ENCODE results near the gene ARIH2. TPM values are rescaled to one million over a fixed set of nuclear protein-coding genes. Genes with fewer than 3 reads are reported as not detected.

Gene ARIH2
- total RNA-seq, 1 donor from 2014 or later, result 128 TPM

DNA sequence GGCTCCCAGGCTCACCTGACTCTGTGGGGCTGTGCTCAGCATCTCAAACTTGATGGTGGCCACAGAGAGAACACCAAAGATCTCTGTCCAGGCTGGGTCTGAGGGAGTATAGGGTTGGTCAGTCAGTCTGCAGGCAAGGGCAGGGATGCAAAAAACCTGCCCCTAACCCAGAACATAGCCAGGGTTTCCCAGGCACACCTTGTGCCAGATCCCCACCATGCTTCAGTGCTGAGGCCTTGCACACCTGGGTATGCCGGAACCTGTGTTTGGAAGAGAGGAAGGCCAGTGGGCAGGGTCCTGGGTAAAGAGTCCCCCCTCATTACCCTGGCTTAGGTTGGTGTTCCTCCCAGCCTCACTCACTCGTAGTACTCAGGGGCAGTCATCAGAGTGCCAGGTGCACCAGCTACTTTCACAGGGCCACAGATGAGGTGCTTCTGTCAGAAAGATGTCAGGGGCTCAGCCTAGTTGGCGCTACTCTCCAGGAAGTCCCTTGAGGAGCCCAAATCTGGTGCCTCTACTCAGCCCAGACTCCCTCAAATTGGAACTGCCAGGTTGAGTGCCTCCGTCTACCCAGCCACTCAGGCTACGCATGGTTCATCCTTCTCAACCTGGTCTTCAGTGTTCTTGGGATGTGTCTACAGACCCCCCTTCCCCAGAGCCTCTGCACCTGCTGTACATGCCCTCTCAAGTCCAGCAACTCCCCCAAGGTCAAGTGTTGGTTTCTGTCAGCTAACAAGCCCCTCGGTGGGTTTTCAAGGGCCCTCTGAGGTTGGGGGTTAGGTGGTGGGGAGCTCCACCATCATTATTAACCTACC is 98.0 kb downstream of the ARIH2 start:
- intact Hi-C loops (cut with micrococcal nuclease), result no loop called here

DNA sequence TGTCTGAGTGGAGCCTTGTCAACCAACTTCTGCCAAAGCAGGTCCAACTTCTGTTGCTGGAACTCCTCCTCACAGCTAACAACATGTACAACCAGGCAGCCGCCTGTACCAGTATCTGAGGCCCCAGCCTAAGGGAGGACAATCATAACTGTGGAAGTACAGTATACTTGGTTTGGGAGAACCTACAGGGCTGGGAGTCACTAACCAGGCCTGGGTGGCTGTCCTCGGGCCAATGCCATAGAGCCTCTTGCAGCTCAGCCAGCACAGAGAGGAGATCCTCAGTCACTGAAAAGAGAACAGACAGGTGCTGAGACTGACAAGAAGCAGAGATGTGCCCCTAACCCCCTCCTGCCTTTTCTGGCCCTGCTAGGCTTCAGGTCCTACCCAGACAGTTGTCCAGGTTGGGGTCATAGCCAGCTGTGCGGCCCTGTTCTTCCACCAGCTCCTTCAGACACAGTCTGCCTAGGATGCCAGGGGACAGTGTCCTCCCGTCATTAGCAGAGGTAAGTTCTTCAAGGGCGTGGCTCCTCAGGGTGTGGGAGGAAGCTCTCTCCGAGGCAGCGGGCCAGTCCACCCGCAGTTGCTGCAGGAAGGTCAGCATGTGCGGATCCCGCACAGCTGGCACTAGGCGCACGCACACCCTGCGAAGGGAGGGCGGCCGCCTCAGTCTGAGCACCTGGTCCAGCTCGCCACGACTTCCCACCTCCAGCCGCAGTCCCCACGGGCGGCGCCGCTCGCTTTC is 98.8 kb downstream of the ARIH2 start:
- intact Hi-C loops (cut with micrococcal nuclease), result no loop called here

DNA sequence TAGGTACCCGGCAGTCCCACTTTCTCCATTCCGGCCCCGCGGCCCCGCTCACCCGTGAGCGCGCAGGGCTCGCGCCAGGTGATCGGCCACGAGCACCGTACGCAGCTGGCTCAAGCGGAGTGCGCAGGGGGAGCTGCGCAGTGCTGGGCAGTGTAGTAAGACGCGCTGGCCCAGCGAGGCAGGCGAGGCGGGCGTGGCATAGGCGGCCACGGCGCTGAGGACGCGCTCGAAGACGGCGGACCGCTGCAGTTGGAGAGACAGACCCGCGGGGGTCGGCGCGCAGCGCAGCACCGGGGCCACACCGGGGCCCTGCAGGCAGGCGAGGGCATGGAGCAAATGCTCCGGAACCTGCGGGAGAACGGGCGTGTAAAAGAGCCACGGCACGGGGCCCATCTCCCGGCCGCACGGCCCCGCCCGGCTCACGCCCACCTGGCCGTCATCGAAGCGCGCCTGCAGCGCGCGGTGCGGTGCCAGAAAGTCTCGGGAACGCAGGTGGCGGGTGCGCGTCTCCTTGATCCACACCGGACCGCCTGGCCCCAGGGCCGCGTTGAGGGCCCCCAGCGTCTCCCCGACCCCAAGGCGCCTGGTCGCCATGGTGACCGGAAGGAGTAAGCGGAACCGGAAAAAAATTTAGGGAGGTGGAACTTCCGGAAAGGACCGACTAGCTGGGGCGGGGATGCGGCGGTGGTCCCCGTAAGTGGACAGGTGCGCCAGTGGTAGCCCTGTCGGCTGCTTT is 99.5 kb downstream of the ARIH2 start, which contains the start of gene DALRD3:
DALRD3 (minus strand) TSS at position 610 of the 736 bp plus-strand sequence; CDS start at position 594, 16 bp downstream.
- intact Hi-C loops (cut with micrococcal nuclease), result no loop called here

DNA sequence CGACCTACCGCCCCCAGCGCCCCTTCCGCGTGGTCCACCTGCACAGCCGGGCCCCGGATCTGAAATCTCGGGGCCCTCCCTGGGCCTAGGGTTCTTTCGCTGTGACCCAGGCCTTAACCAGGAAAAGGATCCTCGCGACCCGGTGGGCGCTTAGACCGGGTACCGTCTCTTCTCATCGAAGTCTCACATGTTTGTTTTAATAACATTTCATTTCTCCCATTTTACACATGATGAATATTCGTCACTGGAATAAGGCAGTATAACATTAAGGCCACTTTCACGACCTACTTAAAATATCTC is 100.0 kb downstream of the ARIH2 start:
- intact Hi-C loops (cut with micrococcal nuclease), result no loop called here

DNA sequence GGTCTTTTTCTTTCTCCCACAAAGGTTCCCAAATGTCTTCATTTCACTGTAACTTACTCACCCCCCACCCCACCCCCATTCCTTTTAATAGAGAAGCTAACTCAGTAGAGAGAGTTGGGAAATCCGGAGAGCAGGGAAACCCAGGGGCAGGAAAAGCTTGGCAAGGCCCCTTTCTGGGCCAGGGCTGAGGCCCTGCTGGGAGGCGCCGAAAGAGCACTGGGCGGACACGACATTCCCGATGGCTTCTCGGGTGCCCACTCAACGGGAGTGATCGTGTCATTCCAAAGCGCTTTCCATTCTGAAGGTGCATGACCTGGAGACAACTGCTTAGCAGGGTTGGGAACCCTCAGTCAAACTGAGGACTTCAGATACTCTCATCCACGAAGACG is 101.3 kb downstream of the ARIH2 start:
- intact Hi-C loops (cut with micrococcal nuclease), result loop anchor here (2.0 to 10.0 kb wide), 5 partner anchors 121 to 1275 kb away; partner anchors contain the start of genes CDC25A, GMPPB, HYAL3 and IFRD2

DNA sequence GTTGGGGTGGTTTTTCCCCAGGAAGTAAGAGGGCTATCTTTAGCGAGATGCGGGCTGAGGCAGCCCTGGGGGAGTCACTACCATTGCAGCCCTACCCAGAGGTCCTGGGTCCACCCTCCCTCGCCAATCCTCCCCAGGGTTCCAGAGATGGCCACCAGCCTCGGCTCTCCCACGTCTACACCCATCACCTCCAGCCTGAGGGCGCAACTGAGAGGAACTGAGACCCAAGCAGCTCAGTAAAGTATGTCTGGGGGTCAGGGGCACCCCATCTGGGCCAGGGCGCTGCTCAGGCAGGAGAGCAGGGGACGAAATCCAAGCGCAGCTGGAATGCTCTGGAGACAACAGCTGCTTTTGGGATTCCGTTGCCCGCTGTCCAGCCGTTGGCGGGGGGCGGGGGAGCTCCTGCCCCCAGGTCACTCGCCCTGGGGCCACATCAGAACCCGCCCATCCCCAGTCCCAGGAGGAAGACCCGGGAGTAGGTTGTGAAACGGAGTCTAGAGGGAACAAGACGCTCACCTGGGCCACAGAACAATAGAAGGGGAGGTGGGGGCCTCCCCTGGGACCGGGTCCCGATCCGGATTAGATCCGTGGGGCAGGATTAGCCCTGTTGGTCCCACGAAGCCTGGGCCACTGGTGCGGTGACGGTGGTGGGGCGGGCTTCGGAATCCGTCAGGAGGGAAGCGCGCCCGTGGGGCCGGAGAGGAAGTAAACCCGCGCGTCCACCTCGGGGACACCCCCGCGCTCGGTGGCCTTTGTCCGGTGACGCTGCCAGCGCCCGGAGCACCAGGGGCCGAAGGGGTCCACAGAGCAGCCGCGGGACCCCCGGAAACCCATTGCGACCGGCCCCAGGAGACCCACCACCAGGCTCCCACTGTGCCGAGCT is 101.9 kb downstream of the ARIH2 start:
- intact Hi-C loops (cut with micrococcal nuclease), result loop anchor here (1.0 to 10.0 kb wide), 15 partner anchors 9 to 1274 kb away; partner anchors contain the start of genes ARIH2, CCDC71, CDC25A and GMPPB

DNA sequence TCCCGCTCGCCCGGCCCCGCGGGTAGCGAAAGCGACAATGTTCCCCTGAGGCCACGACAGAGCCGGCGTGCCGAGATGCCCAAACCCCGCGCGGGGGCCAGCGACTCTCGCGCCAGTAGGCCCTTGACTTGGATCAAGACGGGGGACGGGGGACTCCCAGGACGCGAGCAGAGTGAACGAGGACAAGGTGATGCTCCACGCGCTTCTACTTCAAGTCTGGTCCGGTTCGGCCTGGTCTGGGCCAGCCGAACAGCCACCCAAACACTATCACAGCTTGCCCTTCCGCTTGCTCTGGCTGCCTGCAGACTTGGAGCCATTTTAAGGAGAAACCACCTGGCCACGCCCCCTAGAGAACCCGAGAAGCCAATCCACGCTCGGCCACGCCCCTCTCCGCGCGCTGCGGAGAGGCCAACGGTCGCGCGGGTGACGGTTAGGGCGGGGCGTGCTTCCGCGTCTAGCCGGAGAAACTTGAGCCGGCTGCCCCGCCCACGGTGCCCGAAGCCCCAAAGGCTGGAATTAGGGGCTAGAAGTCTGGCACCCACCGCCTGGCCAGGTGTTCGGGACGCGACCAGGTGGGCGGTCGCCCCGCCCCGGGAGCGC is 102.7 kb downstream of the ARIH2 start:
- intact Hi-C loops (cut with micrococcal nuclease), result loop anchor here (1.0 to 10.0 kb wide), 15 partner anchors 8 to 1273 kb away; partner anchors contain the start of genes ARIH2, CCDC71, CDC25A and GMPPB

DNA sequence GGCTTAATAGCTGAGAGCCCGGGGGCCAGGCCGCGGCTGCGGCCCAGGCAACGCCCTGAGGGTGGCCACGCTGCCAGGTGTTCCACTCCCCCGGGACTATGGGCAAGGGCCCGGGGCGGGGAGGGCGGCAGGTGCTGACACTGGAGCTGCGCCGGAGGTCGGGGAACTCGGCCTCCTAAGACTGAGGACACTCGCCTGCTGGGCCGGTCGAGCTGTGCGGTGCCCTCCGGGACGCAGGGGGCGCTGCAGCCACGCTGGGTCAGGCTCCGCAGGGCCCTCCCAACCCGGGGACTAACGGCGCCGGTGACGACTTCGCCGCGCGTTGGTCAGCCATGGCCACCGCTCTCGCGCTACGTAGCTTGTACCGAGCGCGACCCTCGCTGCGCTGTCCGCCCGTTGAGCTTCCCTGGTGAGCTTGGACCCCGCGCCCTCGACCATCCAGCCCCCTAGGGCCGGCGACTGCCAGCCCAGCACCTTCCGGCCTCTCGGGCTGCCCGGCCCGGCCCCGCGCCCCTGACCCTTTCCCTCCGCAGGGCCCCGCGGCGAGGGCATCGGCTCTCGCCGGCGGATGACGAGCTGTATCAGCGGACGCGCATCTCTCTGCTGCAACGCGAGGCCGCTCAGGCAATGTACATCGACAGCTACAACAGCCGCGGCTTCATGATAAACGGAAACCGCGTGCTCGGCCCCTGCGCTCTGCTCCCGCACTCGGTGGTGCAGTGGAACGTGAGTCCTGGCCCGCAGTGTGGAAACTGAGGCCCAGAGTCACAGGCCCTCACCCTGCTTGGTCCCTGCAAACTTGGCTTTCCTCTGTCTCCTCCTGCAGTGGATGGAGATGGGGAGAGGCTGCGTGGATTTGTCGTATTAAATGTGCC is 103.4 kb downstream of the ARIH2 start, which contains the start of gene NDUFAF3:
NDUFAF3 (plus strand) TSS at position 309 of the 875 bp plus-strand sequence; CDS start at position 333, 24 bp downstream.
- intact Hi-C loops (cut with micrococcal nuclease), result loop anchor here (1.0 to 10.0 kb wide), 15 partner anchors 7 to 1273 kb away; partner anchors contain the start of genes ARIH2, CCDC71, CDC25A and GMPPB

DNA sequence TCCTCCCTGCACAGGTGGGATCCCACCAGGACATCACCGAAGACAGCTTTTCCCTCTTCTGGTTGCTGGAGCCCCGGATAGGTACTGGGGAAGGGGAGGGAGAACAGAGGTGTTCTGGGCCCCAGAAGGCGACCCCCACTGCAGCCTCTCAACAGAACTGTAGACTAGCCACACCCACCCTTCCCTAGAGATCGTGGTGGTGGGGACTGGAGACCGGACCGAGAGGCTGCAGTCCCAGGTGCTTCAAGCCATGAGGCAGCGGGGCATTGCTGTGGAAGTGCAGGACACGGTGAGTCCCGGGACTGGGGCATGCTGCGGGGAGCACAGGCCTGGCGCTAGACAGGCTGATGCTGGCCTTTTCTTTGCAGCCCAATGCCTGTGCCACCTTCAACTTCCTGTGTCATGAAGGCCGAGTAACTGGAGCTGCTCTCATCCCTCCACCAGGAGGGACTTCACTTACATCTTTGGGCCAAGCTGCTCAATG is 104.1 kb downstream of the ARIH2 start:
- intact Hi-C loops (cut with micrococcal nuclease), result loop anchor here (5.0 to 10.0 kb wide), 3 partner anchors 700 to 1272 kb away; partner anchors contain the start of genes CDC25A, GMPPB, HYAL3 and IFRD2

DNA sequence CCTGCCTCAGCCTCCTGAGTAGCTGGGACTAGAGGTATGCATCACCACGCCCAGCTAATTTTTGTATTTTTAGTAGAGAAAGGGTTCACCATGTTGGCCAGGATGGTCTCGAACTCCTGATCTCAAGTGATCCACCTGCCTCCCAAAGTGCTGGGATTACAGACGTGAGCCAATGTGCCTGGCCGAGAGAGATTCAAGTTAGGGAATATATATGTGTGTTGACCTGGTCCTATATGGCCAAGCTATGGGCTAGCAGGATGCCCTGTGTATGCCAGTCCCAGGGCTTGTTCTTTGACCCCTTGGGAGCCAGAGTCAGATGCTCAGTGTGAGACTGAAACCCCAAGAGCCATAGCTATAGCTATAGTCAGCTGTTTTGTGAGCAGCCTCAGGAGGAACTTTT is 105.1 kb downstream of the ARIH2 start:
- intact Hi-C loops (cut with micrococcal nuclease), result loop anchor here (5.0 to 10.0 kb wide), 3 partner anchors 699 to 1271 kb away; partner anchors contain the start of genes CDC25A, GMPPB, HYAL3 and IFRD2

DNA sequence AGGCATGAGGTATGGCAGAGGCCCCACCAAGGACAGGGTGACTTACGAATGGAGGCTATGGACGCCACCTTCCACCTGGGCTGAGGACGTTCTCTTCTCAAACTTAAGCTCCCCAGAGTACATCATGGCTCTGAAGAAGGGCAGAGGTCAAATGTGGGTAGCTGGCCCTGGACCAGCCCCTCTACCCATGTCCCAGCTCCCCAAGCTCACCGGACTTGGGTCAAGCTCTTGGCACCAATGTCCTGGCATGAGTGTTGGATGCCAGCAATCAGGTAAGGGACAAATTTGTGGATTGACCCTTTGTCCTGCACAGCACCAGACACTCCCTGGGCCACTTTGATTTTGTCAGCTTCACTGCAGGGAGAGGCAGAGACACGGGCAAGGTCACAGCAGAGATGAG is 105.8 kb downstream of the ARIH2 start:
- intact Hi-C loops (cut with micrococcal nuclease), result loop anchor here (5.0 to 10.0 kb wide), 3 partner anchors 698 to 1270 kb away; partner anchors contain the start of genes CDC25A, GMPPB, HYAL3 and IFRD2

DNA sequence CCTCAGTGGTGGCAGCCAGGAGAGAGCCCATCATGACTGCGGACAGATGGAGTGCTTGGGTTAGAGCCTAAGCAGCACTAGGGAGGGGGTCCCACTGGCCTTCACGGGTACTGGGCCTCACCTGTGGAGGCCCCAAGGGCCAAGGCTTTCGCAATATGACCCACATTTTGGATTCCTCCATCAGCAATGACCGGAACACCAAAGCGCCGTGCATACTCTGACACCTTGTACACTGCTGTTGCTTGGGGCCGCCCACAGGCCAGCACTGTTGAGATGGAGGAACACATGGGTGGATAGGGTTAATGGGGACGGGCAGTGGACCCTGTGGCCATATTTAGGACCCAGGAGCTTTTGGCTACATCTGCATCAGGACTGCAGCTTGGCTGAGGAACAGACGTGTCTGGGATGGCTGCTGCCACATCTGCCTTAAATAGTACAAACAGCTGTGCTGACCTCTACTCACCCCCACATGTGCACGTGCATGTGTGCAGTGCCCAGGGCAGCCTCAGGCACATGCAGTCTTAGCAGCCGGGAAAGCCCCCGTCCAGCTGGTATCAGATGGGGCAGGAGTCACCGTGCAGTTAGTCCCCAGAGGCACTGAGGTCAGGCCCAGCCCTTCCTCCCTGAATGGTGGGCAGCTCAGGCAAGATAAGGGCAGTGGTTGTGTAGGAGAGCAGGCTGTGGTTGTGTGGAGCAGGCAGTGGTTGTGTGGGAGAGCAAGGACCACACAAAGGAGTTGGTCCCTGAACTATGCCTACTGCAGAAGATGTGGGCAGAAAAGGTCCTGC is 106.6 kb downstream of the ARIH2 start:
- intact Hi-C loops (cut with micrococcal nuclease), result loop anchor here (5.0 to 10.0 kb wide), 4 partner anchors 332 to 1270 kb away; partner anchors contain the start of genes CDC25A, GNAI2, GPX1 and HYAL3

DNA sequence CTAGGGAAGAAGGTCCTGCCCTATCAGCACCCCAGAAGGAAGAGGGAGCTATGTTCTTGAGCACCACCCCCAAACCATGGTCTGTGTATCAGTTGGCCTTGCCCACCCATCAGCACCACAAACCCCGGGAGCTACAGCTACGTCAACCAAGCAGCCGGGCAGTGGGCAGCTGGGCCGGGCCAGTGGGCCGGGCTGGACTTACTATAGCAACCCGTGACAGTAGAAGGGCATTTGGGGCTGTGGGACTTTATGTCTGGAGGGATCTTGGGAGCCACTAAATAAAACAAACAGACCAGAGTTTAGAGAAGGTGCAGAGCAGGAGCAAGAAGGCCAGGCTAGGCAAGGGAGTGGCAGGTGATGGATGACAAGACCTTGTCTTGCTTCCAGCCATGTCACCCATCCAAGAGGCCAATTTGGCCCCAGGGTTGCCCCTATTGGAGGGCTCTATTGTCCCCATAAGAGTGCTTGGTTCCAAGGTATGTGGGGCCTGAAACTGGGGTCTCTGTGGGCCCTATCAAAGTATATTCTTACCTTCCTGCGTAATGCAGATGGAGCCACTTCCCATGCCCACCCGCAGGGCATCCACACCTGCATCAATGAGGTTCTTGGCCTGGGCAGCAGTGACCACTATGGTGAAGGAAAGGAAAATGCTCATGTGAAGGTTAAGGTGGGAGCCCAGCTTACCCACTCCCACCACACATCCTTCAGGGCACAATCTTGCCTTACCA is 107.3 kb downstream of the ARIH2 start:
- intact Hi-C loops (cut with micrococcal nuclease), result loop anchor here (5.0 to 10.0 kb wide), 4 partner anchors 331 to 1269 kb away; partner anchors contain the start of genes CDC25A, GNAI2, GPX1 and HYAL3

DNA sequence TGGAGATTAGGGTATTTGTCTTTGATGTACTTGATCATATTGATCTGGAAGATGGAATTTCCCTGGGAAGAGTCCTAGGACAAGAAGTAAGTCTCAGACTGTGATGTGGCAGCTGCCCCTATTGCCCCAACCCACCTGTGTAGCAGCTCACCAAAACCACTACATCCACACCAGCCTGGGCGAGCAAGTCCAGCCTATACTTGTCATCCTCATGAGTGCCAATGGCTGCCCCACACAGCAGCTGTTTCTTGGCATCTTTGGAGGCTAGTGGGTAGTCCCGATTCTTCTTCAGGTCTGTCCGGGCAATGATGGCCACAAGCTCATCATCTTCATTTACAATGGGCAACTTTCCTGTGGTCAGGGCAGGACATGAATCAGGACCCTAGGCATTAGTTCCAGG is 107.9 kb downstream of the ARIH2 start:
- intact Hi-C loops (cut with micrococcal nuclease), result loop anchor here (5.0 to 10.0 kb wide), 4 partner anchors 331 to 1268 kb away; partner anchors contain the start of genes CDC25A, GNAI2, GPX1 and HYAL3

DNA sequence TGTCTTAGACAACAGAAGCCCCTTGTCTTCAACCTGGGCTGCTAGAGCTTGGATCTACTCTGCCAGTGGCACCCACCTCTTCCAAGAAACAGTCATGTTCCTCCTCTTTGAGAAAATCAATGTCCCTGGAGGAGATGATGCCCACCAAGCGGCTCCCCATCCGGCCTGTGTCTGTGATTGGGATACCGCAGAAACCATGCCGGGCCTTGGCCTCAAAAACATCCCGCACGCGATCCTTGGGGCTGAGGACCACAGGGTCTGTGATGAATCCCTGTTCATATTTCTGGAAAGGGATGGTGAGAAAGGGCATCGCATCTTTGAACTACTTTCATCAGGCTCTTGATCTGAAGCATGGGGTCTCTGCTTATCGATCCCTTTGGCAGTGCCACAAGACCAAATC is 109.0 kb downstream of the ARIH2 start:
- intact Hi-C loops (cut with micrococcal nuclease), result loop anchor here (2.0 to 10.0 kb wide), 7 partner anchors 313 to 1267 kb away; partner anchors contain the start of genes CDC25A, DAG1, GNAI2 and GPX1

DNA sequence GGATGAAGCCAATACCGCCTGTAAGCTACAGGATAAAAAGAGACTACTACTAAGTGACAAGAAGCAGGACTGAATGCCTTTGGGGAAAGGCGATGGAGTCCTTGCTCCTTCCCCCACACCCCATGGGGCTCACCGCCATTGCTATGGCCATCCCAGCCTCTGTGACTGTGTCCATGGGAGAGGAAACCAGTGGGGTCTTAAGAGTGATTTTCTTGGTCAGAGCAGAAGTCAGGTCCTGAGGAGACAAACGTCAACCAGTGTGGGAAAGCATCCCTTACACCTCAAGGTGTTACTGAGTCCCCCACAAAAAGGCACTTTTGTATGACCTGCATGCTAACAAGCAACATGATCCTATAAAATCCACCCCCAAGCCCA is 109.6 kb downstream of the ARIH2 start:
- intact Hi-C loops (cut with micrococcal nuclease), result loop anchor here (2.0 to 10.0 kb wide), 7 partner anchors 313 to 1267 kb away; partner anchors contain the start of genes CDC25A, DAG1, GNAI2 and GPX1
